ENCODE results near the gene CYP2C19.
"Not testable (repeated sequence)": the region's sequence is repeated elsewhere in the genome, so short reads cannot be mapped to it uniquely, and the experiment has no call there.

CYP2C19 gene

DNA sequence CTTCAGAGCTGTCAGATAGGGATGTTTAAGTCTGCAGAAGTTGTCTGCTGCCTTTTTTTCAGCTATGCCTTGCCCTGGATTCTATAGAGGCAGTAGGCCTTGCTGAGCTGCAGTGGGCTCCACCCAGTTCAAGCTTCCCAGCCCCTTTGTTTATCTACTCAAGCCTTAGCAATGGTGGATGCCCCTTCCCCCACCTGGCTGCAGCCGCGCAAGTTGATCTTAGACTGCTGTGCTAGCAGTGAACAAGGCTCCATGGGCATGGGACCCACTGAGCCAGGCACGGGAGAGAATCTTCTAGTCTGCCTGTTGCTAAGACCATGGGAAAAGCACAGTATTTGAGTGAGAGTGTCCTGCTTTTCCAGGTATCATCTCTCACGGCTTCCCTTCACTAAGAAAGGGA is 38.1 kb downstream of the CYP2C19 start:
- H3K4me1 ChIP-seq (ENCODE audit: control insufficient read depth, insufficient read depth, low read length); H3K27me3 ChIP-seq (ENCODE audit: control insufficient read depth, insufficient read depth, low read length); H3K4me3 ChIP-seq (ENCODE audit: low read length); H3K36me3 ChIP-seq (ENCODE audit: control insufficient read depth, insufficient read depth, low read length); H3K9ac ChIP-seq (ENCODE audit: low read length); H3K9me3 ChIP-seq (ENCODE audit: control insufficient read depth, low read length): not testable (repeated sequence)

DNA sequence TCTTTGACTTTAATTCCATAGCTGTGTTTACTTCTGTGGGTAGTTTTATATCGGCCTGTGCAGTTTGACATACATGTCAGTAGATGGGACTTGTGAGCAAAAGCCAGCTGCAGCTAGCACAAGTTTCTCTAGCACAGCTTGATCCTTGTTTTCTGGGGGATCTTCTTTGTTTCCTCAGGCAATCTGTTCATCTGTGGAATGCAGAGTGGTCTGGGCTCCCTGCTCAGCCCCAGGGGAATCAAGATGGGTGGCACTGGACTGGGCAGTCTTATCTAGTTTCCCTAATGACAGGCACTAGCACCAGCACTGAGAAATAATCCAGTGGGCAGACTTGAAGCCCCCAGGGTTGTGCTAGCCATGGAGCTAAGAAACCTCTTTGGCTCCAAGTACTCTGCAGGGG is 40.8 kb downstream of the CYP2C19 start:
- Histone ChIP-seq H3K4me1 (ENCODE audit: control insufficient read depth, insufficient read depth, low read length) (no peaks in the 10 kb centered on the region), H3K4me3 (ENCODE audit: low read length) (no peak overlapping the region), H3K9me3 (ENCODE audit: control insufficient read depth, low read length) (no peaks in the 10 kb centered on the region), H3K27me3 (ENCODE audit: control insufficient read depth, insufficient read depth, low read length) (no peaks in the 10 kb centered on the region), H3K9ac (ENCODE audit: low read length) (no peak overlapping the region), H3K36me3 (ENCODE audit: control insufficient read depth, insufficient read depth, low read length) (no peaks in the 10 kb centered on the region)

DNA sequence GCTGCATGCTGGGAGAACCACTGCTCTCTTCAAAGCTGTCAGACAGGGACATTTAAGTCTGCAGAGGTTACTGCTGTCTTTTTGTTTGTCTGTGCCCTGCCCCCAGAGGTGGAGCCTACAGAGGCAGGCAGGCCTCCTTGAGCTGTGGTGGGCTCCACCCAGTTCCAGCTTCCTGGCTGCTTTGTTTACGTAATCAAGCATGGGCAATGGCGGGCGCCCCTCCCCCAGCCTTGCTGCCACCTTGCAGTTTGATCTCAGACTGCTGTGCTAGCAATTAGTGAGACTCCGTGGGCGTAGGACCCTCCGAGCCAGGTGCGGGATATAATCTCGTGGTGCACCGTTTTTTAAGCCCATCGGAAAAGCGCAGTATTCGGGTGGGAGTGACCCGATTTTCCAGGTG is 67.5 kb downstream of the CYP2C19 start:
- H3K9ac ChIP-seq (ENCODE audit: low read length); H3K9me3 ChIP-seq (ENCODE audit: control insufficient read depth, low read length); H3K27me3 ChIP-seq (ENCODE audit: control insufficient read depth, insufficient read depth, low read length); H3K4me3 ChIP-seq (ENCODE audit: low read length); H3K36me3 ChIP-seq (ENCODE audit: control insufficient read depth, insufficient read depth, low read length); H3K4me1 ChIP-seq (ENCODE audit: control insufficient read depth, insufficient read depth, low read length): not testable (repeated sequence)

DNA sequence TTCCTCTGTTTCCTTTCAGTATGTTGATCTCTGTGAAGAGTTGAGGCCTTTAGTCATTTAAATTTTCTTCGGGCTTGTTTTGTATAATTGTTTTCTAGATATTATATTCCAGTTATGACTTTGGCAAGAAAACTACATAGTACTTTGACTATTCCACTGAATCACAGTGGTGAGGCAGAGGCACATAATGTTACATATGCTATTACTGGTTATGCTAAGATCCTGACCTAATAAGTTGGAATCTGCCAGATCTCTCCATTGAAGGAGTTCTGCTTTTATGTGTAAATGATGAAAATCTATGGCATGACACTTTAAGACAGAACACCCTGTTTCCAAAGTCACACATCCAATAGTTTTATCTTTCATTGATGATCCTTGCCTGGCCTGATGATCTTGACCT is 83.7 kb downstream of the CYP2C19 start:
- Histone ChIP-seq H3K27me3 (ENCODE audit: control insufficient read depth, insufficient read depth, low read length) (no peaks in the 10 kb centered on the region), H3K4me3 (ENCODE audit: low read length) (no peak overlapping the region), H3K9me3 (ENCODE audit: control insufficient read depth, low read length) (no peaks in the 10 kb centered on the region), H3K9ac (ENCODE audit: low read length) (no peak overlapping the region), H3K4me1 (ENCODE audit: control insufficient read depth, insufficient read depth, low read length) (no peaks in the 10 kb centered on the region), H3K36me3 (ENCODE audit: control insufficient read depth, insufficient read depth, low read length) (no peaks in the 10 kb centered on the region)

DNA sequence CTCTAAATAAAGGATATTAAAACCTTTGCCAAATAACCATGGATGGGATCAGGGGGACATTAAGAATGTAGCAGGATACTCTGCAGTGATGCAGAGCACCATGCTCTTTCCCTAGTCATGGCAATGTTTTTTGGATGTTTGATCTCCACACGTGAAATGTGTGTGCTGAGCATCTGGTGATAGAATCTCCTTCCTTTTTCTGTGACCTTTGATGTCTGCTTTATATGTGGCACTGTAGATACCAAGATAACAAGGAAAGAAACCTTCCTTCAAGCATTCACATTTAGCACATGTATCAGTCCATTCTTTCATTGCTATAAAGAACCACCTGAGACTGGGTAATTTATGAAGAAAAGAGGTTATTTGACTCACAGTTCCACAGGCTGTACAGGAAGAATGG is 88.3 kb downstream of the CYP2C19 start:
- no peaks in the 10 kb centered on the region for H3K9me3 ChIP-seq (ENCODE audit: control insufficient read depth, low read length)
- no peak overlapping the region for H3K9ac ChIP-seq (ENCODE audit: low read length)
- no peak overlapping the region for H3K4me3 ChIP-seq (ENCODE audit: low read length)
- no peaks in the 10 kb centered on the region for H3K4me1 ChIP-seq (ENCODE audit: control insufficient read depth, insufficient read depth, low read length)
- no peaks in the 10 kb centered on the region for H3K36me3 ChIP-seq (ENCODE audit: control insufficient read depth, insufficient read depth, low read length)
- H3K27me3 ChIP-seq (ENCODE audit: control insufficient read depth, insufficient read depth, low read length): no peaks in the 10 kb centered on the region

DNA sequence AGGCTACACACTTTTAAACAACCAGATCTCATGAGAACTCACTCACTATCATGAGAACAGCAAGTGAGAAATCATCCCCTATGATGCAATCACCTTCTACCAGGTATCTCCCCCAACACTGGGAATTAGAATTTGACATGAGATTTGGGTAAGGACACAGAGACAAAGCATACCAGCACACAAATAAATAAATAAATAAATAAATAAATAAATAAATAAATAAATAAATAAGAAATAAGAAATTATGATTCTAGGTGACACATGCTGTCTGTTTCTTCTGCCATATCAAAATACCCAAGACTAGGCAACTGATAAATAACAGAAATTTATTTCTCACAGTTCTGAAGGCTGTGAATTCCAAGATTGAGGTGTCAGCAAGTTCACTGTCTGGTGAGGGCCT is 88.8 kb downstream of the CYP2C19 start:
- Histone ChIP-seq H3K27me3 (ENCODE audit: control insufficient read depth, insufficient read depth, low read length) (no peaks in the 10 kb centered on the region), H3K9ac (ENCODE audit: low read length) (no peak overlapping the region), H3K4me1 (ENCODE audit: control insufficient read depth, insufficient read depth, low read length) (no peaks in the 10 kb centered on the region), H3K36me3 (ENCODE audit: control insufficient read depth, insufficient read depth, low read length) (no peaks in the 10 kb centered on the region), H3K4me3 (ENCODE audit: low read length) (no peak overlapping the region), H3K9me3 (ENCODE audit: control insufficient read depth, low read length) (no peaks in the 10 kb centered on the region)

DNA sequence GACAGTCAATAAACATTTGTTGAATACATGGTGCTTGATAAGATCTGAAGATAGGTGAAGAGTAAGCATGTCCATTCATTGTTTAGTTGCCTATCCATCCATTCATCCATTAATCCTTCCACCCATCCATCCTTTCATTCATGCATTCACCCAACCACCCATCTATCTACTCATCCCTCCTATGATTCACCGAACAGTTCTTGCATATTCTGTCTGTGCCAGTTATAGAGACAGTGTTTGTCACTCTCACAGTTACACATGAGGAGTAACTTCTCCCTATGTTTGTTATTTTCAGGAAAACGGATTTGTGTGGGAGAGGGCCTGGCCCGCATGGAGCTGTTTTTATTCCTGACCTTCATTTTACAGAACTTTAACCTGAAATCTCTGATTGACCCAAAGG is 90.0 kb downstream of the CYP2C19 start:
- H3K4me1 ChIP-seq (ENCODE audit: control insufficient read depth, insufficient read depth, low read length): no peaks in the 10 kb centered on the region
- no peaks in the 10 kb centered on the region for H3K36me3 ChIP-seq (ENCODE audit: control insufficient read depth, insufficient read depth, low read length)
- no peak overlapping the region for H3K9ac ChIP-seq (ENCODE audit: low read length)
- H3K4me3 ChIP-seq (ENCODE audit: low read length): no peak overlapping the region
- no peaks in the 10 kb centered on the region for H3K27me3 ChIP-seq (ENCODE audit: control insufficient read depth, insufficient read depth, low read length)
- H3K9me3 ChIP-seq (ENCODE audit: control insufficient read depth, low read length): no peaks in the 10 kb centered on the region

DNA sequence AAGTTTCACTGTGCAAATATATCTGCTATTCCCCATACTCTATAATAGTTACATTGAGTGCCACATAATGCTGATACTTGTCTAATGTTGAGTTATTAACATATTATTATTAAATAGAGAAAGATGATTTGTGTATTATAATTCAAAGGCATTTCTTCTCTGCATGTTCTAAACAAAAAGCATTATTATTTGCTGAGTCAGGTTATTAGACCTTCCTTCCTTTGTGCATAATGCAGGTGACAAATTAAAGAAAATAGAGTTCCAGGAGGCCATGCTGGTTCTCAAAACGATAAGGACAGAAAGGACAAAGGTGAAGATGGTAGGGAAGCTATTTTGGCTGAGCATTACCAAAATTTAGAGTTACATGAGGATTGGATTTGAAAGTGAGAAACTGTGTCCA is 90.6 kb downstream of the CYP2C19 start:
- Histone ChIP-seq H3K36me3 (ENCODE audit: control insufficient read depth, insufficient read depth, low read length) (no peaks in the 10 kb centered on the region), H3K9me3 (ENCODE audit: control insufficient read depth, low read length) (no peaks in the 10 kb centered on the region), H3K4me1 (ENCODE audit: control insufficient read depth, insufficient read depth, low read length) (no peaks in the 10 kb centered on the region)

DNA sequence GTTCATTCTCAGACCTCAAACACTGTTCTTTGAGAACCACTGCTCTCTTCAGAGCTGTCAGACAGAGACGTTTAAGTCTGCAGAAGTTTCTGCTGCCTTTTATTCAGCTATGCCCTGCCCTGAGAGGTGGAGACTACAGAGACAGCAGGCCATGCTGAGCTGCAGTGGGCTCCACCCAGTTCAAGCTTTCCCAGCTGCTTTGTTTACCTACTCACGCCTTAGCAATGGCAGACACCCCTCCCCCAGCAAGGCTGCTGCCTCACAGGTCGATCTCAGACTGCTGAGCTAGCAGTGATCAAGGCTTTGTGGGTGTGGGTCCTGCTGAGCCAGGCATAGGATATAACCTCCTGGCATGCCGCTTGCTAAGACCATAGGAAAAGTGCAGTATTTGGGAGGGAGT is 95.5 kb downstream of the CYP2C19 start:
- Histone ChIP-seq H3K9ac (ENCODE audit: low read length) (no peak overlapping the region), H3K4me1 (ENCODE audit: control insufficient read depth, insufficient read depth, low read length) (no peaks in the 10 kb centered on the region), H3K9me3 (ENCODE audit: control insufficient read depth, low read length) (no peaks in the 10 kb centered on the region), H3K27me3 (ENCODE audit: control insufficient read depth, insufficient read depth, low read length) (no peaks in the 10 kb centered on the region), H3K4me3 (ENCODE audit: low read length) (no peak overlapping the region), H3K36me3 (ENCODE audit: control insufficient read depth, insufficient read depth, low read length) (no peaks in the 10 kb centered on the region)

More for the DNA sequence above, 90.6 kb downstream of the CYP2C19 start:
- no peak overlapping the region for H3K4me3 ChIP-seq (ENCODE audit: low read length)
- H3K27me3 ChIP-seq (ENCODE audit: control insufficient read depth, insufficient read depth, low read length): no peaks in the 10 kb centered on the region
- no peak overlapping the region for H3K9ac ChIP-seq (ENCODE audit: low read length)

DNA sequence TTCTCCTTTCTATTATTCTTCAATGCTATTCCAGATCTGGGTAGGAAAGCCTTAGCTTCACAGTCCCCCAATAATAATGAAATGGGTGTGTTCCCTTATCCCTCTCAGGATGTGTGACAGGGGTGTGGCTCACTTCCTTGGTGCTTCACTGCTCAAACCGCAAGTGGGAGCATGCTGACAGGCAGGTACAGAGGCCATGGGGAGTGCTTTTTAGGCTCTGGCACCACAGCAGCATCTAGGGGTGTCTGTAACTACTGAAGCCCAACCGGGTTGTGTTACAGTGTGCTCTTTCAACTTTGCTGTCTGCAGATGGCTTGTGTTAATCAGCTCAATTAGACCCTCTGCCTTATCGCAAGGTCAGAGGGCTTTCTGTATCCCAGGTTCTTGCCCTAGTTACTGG is 96.6 kb downstream of the CYP2C19 start:
- H3K36me3 ChIP-seq (ENCODE audit: control insufficient read depth, insufficient read depth, low read length): no peaks in the 10 kb centered on the region
- H3K9ac ChIP-seq (ENCODE audit: low read length): no peak overlapping the region
- H3K27me3 ChIP-seq (ENCODE audit: control insufficient read depth, insufficient read depth, low read length): no peaks in the 10 kb centered on the region
- H3K4me3 ChIP-seq (ENCODE audit: low read length): no peak overlapping the region
- no peaks in the 10 kb centered on the region for H3K9me3 ChIP-seq (ENCODE audit: control insufficient read depth, low read length)
- H3K4me1 ChIP-seq (ENCODE audit: control insufficient read depth, insufficient read depth, low read length): no peaks in the 10 kb centered on the region

DNA sequence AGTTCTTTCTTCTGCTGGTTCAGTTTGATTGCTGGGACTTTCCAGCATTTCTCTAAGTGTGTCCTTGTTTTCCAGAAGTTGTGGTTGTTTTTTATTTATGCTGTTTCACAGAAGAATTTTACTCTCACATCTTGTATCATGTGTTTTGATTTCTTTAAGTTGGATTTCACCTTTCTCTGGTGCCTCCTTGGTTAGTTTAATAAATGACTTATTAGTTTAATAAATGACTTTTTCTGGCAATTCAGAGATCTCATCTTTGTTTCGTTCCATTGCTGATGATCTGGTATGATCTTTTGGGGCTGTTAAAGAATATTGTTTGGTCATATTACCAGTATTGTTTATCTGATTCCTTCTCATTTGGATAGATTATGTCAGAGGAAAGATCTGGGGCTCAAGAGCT is 116.2 kb downstream of the CYP2C19 start:
- Histone ChIP-seq H3K4me3 (ENCODE audit: low read length) (no peak overlapping the region), H3K9me3 (ENCODE audit: control insufficient read depth, low read length) (no peaks in the 10 kb centered on the region), H3K36me3 (ENCODE audit: control insufficient read depth, insufficient read depth, low read length) (no peaks in the 10 kb centered on the region), H3K27me3 (ENCODE audit: control insufficient read depth, insufficient read depth, low read length) (no peaks in the 10 kb centered on the region), H3K9ac (ENCODE audit: low read length) (no peak overlapping the region), H3K4me1 (ENCODE audit: control insufficient read depth, insufficient read depth, low read length) (no peaks in the 10 kb centered on the region)

DNA sequence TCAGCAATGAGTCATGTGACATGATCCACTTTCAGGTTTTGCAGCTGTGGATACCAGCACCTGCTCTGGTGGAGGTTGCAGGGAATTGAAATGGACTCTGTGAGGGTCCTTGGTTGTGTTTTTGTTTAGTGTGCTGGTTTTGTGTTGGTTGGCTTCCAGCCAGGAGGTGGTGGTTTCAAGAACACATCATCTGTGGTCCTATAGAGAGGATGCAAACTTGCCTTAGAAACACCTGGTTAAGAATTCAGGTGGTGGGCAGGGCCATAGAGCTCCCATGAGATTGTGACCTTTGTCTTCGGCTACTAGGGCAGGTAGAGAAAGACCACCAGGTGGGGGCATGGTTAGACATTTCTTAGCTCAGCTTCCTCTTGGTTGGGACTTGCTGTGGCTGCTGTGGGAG is 116.7 kb downstream of the CYP2C19 start:
- H3K4me3 ChIP-seq (ENCODE audit: low read length): no peak overlapping the region
- no peaks in the 10 kb centered on the region for H3K4me1 ChIP-seq (ENCODE audit: control insufficient read depth, insufficient read depth, low read length)
- H3K9ac ChIP-seq (ENCODE audit: low read length): no peak overlapping the region
- H3K9me3 ChIP-seq (ENCODE audit: control insufficient read depth, low read length): no peaks in the 10 kb centered on the region
- H3K36me3 ChIP-seq (ENCODE audit: control insufficient read depth, insufficient read depth, low read length): no peaks in the 10 kb centered on the region
- H3K27me3 ChIP-seq (ENCODE audit: control insufficient read depth, insufficient read depth, low read length): no peaks in the 10 kb centered on the region

DNA sequence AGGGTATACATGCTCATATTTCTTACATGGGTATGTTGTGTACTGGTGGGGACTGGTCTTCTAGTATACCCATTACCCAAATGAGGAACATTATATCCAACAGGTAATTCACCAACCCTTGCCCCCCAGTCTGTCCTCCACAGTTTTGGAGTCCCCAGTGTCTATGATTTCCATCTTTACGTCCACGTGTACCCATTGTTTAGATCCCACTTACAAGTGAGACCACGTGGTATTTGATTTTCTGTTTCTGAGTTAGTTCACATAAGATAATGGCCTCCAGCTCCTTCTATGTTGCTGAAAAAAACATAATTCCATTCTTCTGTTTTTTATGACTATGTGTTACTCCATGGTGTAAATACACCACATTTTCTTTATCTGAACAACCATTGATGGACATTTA is 126.6 kb downstream of the CYP2C19 start:
- no peaks in the 10 kb centered on the region for H3K9me3 ChIP-seq (ENCODE audit: control insufficient read depth, low read length)
- H3K9ac ChIP-seq (ENCODE audit: low read length): no peak overlapping the region

More for the DNA sequence above, 126.6 kb downstream of the CYP2C19 start:
- H3K4me3 ChIP-seq (ENCODE audit: low read length): no peak overlapping the region
- no peaks in the 10 kb centered on the region for H3K4me1 ChIP-seq (ENCODE audit: control insufficient read depth, insufficient read depth, low read length)
- no peaks in the 10 kb centered on the region for H3K27me3 ChIP-seq (ENCODE audit: control insufficient read depth, insufficient read depth, low read length)
- no peaks in the 10 kb centered on the region for H3K36me3 ChIP-seq (ENCODE audit: control insufficient read depth, insufficient read depth, low read length)
